Esophagus squamous epithelium (tissue), 4 donors: ENCODE data around the gene CRADD.

Source experiments
- CTCF ChIP-seq, 6 experiments: fragments of 450-650 bp in 4 of 6; fragments of 200-600 bp in 2 of 6; sonication (generic) in 2 of 6; IDR thresholded peaks; one replicate each; pipeline ENCODE4 v1.5.1; 2016 to 2019; ENCODE audit warnings: antibody characterized with exemption in 6 of 6, mild to moderate bottlenecking in 4 of 6, moderate library complexity in 4 of 6
- POLR2A ChIP-seq, 4 donors: fragments of 450-650 bp; IDR thresholded peaks; one replicate each; pipeline ENCODE4 v1.6.1; 2017; ENCODE audit warnings: antibody characterized with exemption in 4 of 4, mild to moderate bottlenecking in 4 of 4, moderate library complexity in 3 of 4

GRCh38 chr12:93638954-93639353 is 38.2 kb upstream of the CRADD start:
- TF ChIP-seq POLR2A (IDR thresholded peaks at IDR 0.05) (no peak), CTCF (IDR thresholded peaks at IDR 0.05) (no peak)
